Stimulated activated CD8-positive, alpha-beta memory T cell treated with anti-CD3 and anti-CD28 coated beads, Interleukin-7, amount 100 ng/mL, for 24 hours (primary cell): Measurements from ENCODE around the gene CAP1.
A peak's percentile ranks its signal among the peaks of the same experiment; 100 is the strongest.
"Not testable (repeated sequence)": the region's sequence is repeated elsewhere in the genome, so short reads cannot be mapped to it uniquely, and the experiment has no call there.

Experiments
- DNase-seq: peaks from one replicate; pipeline ENCODE4 v3.0.0-alpha.2; 2020; ENCODE audit warnings: low read depth

The CAP1 gene

GRCh38 chr1:40030528-40031135, 9.9 kb upstream of the CAP1 start:
- DNase-seq = no peak

- no peak for DNase-seq
These were observed 8.2 kb upstream of the CAP1 start for GRCh38 chr1:40032240-40032891.

GRCh38 chr1:40034869-40035268, 5.7 kb upstream of the CAP1 start:
- no peak for DNase-seq

- DNase-seq = no peak
These were observed 4.0 kb upstream of the CAP1 start for GRCh38 chr1:40036574-40036973.

- DNase-seq = not testable (repeated sequence)
These were observed 3.3 kb upstream of the CAP1 start for GRCh38 chr1:40037254-40037653.

GRCh38 chr1:40038697-40039096, 1.8 kb upstream of the CAP1 start:
- no peak for DNase-seq

- DNase-seq = no peak
These were observed 1.2 kb upstream of the CAP1 start for GRCh38 chr1:40039245-40039756.

- DNase-seq = peak; percentile 59
These were observed 595 bp upstream of the CAP1 start for GRCh38 chr1:40039757-40040510.

- DNase-seq = no peak
These were observed 923 bp downstream of the CAP1 start for GRCh38 chr1:40041466-40041838.

- no peak for DNase-seq
These were observed 1.8 kb downstream of the CAP1 start for GRCh38 chr1:40042341-40042740.

GRCh38 chr1:40044110-40044509, 3.6 kb downstream of the CAP1 start:
- no peak for DNase-seq

GRCh38 chr1:40045182-40045581, 4.7 kb downstream of the CAP1 start:
- no peak for DNase-seq

GRCh38 chr1:40045766-40046165, 5.2 kb downstream of the CAP1 start:
- no peak for DNase-seq

GRCh38 chr1:40047276-40047675, 6.7 kb downstream of the CAP1 start:
- DNase-seq = no peak

GRCh38 chr1:40047769-40048168, 7.2 kb downstream of the CAP1 start:
- DNase-seq = no peak

- DNase-seq = no peak
These were observed 9.2 kb downstream of the CAP1 start for GRCh38 chr1:40049725-40050124.

GRCh38 chr1:40050863-40051262, 10.3 kb downstream of the CAP1 start:
- no peak for DNase-seq

GRCh38 chr1:40053138-40053887, 12.8 kb downstream of the CAP1 start:
- DNase-seq = no peak

GRCh38 chr1:40056519-40057309, 16.2 kb downstream of the CAP1 start:
- no peak for DNase-seq

- no peak for DNase-seq
These were observed 16.9 kb downstream of the CAP1 start for GRCh38 chr1:40057310-40058030.

- DNase-seq = no peak
These were observed 17.5 kb downstream of the CAP1 start for GRCh38 chr1:40058097-40058452.
